GM19452 (cell line): Measurements from ENCODE around the gene CFP.
"Not testable (repeated sequence)": the region's sequence is repeated elsewhere in the genome, so short reads cannot be mapped to it uniquely, and the experiment has no call there.

Source experiments
- ATAC-seq: cut with Tn5 transposase; IDR thresholded peaks from one replicate; pipeline ENCODE4 v1.9.1; 2021; ENCODE audit not compliant: unreplicated experiment

The CFP gene

DNA sequence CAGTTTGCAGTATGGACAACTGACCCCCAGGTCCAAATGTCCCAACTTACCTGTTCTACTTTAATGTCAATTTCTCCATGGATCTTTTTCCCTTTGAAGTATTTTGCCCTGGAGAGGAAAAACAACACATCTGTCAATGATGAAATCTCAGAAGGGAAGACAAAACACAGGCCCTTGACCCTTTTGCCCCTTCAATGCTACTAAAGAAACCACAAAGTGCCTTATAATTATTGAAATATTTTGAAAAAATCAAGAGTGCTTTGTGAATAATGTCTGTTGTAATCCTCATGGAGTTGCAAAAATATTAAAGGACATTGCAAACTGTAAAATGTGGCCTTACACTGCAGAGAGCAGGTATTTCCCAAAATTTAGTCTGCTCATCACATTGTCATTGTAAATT, 22.6 kb downstream of the CFP start:
- ATAC-seq = no peak

DNA sequence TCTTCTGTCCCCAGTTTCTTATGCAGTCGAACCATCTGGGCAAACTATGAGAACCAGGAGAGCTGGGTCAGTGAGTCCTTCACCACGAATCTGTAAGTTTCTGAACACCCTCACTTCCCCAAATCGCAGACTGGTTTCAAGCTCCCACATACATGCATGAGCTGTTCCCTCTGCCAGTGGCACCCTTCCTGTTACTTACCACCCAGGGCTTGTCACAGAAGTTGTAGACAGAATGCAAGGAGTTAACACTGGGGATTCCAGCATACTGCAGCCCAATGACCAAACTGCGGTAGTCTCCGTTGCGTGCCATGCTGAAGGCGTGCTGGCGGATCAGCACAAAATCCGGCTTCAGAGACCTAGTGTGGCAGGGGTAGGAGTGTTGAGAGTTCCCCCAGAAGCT, 24.7 kb downstream of the CFP start:
- ATAC-seq = no peak

DNA sequence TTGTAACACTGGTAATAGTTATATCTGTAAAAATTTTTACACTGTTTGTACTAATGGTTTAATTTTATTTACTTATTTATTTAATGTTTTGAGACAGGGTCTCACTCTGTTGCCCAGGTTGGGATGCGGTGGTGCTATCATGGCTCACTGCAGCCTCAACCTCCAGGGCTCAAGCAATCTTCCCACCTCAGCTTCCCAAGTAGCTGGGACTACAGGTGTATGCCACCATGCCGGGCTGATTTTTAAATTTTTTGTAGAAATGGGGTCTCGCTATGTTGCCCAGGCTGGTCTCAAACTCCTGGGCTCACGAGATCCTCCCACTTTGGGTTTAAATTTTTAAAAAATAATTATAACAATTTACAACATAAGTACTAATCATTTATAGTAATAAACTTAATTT, 26.6 kb downstream of the CFP start:
- ATAC-seq = not testable (repeated sequence)

DNA sequence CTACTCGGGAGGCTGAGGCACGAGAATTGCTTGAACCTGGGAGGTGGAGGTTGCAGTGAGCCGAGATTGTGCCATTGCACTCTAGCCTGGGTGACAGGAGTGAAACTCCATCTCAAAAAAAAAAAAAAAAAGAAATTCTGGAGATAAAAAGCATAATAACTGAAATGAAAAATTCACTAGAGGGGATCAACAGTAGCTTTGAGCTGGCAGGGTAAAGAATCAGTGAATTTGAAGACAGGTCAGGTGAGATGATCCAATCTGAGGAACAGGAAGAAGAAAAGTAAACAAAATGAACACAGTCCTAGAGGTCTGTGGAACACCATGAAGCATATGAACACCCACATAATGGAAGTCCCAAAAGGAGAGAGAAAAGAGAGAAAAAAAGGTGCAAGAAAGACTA, 32.5 kb downstream of the CFP start:
- no peak for ATAC-seq

DNA sequence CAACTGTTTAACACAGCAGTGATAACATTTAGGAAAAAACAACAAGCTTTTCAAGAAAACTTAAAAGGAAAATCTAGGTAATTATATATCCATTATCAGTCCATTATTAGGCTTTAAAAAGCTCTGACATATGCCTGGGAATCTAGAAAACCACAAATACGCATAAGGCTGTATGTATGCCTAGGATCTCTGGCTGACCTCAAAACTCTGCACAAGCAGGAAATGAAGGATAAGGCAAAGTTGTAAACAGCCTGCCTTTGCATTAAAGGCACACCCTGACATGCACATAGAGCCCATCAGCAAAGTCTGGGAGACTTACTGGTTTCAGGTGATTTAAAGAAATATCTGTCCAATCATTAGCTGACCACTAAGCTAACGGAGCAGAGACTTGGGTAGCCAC, 33.5 kb downstream of the CFP start:
- no peak for ATAC-seq

DNA sequence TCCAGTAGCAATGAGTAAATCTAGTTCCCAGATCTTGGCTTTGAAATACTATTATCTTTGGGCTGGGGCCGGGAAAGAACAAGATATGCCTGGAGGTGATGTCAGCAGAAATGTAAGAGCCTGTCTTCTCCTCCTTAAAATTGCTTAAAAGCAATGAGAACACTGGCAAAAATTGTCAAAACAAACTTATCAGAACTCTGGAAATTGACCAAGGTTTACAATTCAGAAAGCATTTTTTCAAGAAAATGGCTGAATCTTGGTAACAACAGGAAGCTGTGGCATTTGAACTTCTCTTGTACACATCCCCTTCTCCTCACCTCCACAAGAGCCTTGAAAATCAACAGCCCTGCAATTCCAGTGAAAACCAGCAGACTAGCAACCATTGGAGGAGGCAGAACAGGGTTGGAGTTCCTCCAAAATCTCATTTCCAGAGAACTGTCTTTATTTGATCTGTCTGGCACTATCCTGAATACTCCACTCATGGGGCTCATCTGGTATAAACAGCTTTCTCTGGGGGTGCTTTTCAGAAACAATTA, 33.9 kb downstream of the CFP start:
- no peak for ATAC-seq

DNA sequence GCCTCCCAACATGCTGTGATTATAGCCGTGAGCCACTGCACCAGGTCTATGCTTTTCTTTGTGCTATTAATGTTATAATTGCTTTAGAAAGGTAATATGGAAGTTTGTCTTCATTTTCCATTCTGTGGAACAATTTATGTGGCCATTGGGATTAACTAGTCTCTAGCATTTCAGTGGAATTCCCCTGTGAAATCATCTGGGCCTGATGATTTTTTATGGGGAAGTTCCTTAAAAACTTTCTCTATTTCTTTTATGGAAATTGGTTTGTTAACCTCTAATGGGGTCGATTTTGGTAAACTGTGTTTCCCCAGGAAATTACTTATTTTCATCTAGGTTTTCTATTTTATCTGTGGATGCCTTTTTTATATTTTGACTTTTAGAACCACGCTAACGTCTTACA, 36.2 kb downstream of the CFP start:
- ATAC-seq = no peak

DNA sequence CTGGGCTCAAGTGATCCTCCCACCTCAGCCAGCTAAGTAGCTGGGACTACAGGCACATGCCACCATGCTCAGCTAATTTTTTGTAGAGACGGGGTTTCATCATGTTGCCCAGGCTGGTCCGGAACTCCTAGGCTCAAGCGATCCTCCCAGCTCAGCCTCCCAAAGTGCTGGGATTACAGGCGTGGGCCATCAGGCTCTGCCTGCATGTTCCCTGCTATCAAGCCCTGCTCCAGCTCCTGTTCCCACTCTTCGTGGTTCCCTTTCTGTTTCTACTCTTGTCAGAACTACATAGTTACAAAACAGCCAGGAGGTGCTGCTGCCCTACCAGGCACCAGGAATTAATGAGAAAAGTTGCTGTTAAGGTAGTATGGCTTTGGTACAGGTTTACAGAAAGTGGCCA, 38.7 kb downstream of the CFP start:
- no peak for ATAC-seq

DNA sequence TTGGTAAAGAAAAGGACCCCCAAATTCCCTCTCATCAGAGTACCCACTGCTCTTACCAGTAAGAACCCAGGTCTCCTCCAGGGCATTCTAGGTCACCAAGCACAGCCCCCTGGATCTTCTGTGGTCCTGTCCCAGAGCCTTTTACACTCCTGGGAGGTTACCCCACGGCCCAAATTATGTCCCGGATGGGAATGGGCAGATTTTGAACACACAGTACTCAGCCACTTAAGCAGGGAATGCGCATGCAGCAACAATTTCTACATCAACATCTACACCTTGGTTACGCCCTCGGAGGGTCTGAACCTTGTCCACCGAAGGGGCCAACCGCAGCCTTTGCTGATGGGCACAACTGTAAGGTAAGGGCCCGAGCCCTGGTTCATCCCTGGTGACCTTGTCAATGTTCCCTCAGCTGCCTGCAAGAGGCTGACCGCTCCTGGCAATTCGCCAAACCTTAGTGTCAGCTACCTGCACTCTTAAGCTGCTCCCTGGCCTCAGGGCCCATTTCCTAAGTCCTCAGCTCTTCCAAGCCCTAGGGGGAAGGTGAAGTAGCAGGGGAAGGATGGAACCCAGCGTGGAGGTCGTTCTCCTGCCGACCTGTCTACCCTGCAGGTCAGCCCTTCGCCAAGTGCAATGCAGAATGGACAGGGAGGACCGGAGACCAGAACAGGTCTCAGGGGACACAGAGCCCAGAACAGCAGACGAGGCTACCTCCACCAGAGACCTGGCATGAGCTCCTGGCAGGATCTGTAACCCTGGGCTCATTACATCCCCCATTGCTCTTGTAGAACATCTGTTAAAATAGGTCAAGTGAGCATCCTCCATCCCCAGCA, 41.6 kb downstream of the CFP start:
- no peak for ATAC-seq

DNA sequence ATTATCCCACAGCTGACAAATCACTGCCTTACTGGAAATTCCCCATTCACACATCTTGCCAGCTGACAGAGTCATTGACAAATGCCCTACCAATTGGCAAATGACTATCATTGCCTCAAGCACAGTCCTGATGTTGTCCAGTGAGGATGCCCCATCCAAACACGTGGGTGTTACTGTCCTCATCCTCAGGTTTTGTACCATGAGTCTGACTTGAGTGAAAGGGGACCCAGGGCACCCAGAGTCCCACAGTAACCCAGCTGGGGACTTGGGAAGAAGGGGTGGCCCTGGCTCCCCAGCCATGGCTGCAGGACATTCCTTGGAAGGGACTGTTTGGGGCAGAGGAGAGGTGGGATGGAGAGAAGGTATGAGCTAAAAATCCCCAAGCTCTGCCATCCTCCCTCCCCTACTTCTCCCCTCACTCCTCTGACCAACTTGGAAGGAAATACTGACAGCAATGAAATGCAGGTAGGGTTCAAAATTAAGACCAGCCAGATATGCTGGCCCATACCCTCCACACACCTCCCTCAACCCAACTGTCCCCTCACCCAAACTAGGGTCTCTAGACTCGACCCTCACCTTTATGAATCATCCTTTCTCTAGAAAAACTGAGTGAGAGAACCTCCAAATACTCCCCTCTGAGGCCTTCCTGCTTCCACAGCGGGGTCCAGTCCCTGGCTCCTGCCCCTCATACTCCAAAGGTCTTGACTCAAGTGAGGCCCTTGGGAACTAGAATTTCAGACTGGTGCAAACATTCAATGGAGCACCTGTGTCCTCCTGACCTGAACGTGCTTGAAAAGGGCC, 42.4 kb downstream of the CFP start:
- ATAC-seq = no peak

DNA sequence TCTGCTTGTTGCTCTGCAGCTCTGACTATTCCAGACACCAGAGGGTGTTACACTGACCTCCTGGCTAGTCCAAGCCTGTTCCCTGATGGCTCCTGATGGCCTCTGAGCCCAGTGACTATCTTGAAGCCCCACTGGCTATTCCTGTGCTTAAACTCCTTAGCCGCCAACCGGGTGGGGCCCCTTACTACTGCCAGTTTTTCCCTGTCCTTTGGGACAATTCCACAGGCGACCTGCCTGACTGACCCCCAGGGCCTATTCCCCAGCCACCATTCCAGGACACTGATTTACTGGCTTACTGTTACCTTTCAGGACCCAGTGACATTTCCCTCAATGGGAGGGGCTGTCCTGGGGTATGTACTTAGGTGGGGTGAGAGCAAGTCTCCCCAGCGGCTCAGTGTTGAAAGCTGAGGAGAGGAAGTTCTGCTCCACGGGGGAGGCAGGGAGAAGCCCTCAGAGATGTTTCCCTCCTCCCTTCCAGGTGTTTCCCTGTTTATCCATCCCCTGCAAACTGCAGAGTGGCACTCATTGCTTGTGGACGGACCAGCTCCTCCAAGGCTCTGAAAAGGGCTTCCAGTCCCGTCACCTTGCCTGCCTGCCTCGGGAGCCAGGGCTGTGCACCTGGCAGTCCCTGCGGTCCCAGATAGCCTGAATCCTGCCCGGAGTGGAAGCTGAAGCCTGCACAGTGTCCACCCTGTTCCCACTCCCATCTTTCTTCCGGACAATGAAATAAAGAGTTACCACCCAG, 43.5 kb downstream of the CFP start:
- no peak for ATAC-seq

DNA sequence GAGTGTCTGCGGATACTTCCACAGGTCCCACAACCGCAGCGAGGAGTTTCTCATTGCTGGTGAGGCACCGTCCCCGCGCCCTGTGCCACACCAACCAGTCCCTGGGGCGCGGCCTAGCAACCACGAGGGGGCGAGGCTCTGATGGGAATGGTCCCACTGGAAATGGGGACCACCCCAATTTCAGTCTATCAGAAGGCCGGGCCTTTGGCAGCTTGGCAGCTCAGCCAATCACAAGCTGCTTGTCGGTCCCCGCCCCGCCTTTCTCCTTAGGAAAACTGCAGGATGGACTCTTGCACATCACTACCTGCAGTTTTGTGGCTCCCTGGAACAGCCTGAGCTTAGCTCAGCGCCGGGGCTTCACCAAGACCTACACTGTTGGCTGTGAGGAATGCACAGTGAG, 44.5 kb downstream of the CFP start:
- no peak for ATAC-seq

DNA sequence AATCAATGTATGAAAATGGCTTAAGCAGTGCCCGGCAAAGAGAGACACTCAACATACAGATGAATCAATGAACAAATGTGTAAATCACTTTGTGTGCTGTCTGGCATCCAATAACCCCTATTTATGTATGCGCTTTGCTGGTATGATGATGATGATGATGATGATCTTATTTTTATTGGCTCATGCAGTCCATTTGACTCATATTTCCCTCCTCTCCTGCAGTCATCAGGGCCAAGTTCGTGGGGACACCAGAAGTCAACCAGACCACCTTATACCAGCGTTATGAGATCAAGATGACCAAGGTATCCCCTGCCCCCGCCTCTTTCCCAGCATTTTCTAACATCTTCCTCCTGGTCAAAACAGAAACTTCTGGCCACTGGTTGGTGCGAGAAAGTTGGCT, 45.0 kb downstream of the CFP start:
- no peak for ATAC-seq

DNA sequence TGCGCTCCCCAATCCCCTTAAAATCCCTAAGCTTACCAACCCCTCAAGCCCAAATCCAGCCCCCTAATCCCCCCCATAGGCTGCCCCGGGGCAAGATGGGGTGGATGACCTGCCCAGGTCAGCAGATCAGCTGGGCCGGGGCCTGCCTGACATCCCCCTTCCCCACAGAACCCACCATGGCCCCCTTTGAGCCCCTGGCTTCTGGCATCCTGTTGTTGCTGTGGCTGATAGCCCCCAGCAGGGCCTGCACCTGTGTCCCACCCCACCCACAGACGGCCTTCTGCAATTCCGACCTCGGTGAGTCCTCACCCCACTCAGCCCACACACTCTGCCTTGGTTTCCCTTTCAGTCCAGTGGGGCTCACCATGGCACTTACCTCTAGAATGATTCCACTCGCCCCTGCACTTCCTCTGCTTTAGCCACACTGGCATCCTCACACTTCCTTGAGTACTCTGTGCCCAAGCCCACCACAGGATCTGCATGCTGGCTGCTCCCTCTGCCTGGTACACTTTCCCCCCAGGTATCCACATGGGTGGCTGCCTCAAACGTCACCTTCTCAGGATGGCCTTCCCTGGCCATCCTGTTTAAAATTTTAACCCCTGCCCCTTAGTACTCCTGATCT, 46.4 kb downstream of the CFP start:
- no peak for ATAC-seq

DNA sequence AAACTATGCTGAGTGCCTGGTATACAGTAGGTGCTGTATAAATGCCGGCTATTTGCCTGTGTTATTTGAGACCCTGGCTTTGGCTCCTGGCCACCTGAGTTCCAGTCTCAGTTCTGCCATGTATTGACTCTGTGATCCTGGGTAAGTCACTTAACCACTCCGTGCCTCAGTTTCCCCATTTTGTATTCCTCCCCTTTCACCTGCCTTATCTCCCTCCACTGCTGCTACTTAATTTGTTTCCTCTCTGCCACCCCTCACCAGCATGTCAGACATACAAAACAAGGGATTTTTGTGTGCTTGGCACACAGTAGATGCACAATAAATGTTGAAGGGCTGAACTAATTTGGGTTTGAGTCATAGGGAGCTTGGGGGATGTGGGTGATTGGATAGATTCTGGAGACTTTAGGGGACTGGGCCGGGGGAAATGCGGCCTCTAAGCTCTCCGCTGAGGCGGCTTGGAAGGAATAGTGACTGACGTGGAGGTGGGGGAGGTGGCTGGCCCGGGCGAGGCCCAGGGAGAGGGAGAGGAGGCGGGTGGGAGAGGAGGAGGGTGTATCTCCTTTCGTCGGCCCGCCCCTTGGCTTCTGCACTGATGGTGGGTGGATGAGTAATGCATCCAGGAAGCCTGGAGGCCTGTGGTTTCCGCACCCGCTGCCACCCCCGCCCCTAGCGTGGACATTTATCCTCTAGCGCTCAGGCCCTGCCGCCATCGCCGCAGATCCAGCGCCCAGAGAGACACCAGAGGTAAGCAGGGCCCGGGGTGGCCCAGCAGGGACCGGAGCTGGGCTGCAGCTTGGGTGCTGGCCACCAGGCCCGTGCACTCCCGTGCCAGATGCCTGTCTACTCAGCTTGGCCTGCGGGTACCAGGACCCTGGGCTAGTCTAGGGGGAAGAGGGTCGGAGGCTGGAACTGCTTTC, 47.7 kb downstream of the CFP start, which contains the start of gene TIMP1:
Gene TIMP1 (plus strand): TSS at position 706 of the 917 bp plus-strand sequence. CDS start 980 bp downstream, outside the sequence.
- peak; percentile 94 for ATAC-seq

DNA sequence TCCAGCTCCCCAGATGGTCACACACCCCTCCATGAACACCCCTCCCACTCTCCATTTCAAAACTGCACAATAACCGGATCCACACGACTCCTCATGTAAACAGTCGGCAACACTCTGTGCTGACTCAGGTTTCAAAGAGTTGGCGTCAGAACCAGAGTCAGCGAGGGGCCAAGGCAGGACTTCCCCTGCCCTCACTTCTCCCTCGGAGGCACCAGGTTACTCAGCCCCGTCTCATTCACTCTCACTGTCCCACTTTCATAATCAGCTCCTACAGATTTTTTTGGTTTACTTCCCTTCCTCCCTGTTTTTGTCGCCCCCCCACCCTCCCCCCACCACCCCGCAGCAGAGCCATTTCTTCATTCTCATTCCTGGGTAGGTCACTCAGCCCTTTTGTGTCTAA, 50.2 kb downstream of the CFP start:
- no peak for ATAC-seq

DNA sequence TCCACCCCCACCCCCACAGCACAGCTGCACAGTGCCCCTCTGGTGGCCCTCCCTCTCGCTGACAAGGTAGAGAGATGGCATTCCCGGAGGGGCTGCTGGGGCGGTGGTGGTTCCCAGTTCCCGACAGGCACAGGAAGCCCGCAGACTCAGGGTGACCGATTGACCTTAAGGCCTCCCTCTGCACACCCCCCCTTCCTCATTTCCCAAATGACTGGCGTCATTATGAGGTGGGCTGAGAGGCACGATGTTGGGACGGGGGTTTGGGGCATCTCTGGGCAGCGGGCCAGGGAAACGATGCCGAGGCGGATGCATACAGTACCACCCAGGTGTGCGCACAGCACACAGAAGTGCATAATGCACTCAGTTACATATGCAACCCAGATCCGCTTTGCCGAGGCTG, 51.0 kb downstream of the CFP start:
- ATAC-seq = no peak

DNA sequence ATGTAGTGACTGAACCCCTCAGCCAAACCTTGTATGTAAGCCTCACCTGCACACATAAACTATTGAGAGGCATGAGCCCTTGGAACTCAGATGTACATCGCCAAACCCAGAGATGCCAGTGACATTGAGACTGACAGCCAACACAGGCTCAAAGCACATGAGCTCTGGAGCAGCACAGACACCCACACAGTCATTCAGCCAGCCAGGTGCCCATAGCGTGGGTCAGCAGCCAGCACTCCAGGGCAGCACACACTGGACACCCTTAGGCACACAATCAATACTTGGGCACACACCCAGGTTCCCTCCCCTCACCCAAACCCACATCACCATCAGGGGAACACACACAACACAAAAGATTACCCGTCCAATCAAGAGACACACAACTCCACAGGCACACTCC, 51.8 kb downstream of the CFP start:
- no peak for ATAC-seq

DNA sequence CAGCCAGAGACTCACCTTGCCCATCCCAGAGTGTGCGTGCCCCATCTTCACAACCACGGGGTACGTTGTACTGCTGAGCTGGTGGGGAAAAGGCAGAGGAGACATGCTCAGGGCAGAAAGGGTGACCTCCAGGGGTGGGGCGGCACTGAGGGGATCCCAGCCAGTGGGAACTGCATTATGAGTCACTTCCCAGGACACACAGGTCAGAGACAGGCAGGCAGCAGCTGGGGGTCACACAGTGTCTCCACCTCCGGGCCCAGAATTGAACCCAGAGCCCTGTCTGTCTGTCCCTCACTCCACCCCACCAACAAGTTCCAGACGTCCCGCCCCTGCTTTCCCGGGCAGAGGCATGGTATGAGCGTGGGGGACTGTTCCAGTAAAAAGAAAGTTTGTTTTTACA, 52.3 kb downstream of the CFP start:
- no peak for ATAC-seq
